Measurements from ENCODE around the gene MFSD6L.

Gene MFSD6L

GRCh38 chr17:8747742-8748141, 51.4 kb downstream of the MFSD6L start:
- no peak for DNase-seq
